GM18867 (cell line): ENCODE data around the gene HSP90AB1.

Experiments
- ATAC-seq: cut with Tn5 transposase; IDR thresholded peaks from one replicate; pipeline ENCODE4 v1.9.1; 2021; ENCODE audit warnings: mild to moderate bottlenecking, moderate library complexity; ENCODE audit not compliant: unreplicated experiment

HSP90AB1 gene

DNA sequence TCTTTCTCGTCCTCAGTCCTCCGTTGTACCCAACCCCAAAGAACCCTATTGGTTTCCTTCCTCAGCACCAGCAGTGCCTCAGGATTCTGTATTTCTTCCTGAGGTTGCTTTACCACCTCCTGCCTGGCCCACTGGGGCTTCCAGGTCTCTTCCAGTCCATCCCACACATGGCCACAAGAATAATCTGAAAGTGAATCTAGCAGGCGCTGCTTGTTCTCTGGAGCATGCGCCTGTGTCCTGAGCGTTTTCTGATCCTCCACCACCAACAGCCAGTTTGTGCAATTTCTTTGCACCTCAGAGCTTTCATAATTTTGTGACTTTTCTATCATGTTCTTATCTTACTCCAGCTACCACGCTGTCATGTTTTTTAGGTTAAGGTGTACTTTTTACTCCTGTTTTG lies 11.6 kb upstream of the HSP90AB1 start:
- no peak for ATAC-seq

DNA sequence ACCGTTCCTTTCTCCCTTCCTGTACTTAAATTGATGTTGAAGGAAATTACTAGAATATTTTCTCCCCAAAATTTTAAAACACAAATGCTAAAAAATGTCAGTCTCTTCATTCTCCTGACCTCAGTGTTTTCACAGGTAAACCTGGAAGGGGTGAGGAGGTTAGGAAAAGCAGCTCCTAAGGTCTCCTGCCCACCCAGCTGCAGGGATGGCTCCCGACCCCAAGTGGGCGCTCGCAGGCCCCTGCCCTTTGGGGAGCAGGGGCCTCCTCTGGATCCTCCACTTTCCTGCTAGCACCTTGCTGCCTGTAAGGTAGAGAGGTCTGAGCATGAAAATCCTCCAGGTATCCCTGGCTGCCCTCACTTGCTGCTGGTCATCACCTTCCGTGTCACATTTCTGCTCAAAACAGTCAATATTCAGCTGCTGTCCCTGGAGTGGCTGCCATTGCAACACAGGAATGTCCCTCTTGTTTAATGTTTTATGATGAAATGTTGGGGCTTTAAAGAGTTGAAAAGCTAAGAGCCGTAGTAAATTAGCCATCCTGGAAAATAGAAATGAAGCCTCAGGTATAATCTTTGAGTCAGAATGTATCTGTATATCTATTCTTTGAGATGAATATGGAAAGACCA lies 10.9 kb upstream of the HSP90AB1 start:
- no peak for ATAC-seq

- peak; percentile 54 for ATAC-seq
Observed at GRCh38 chr6:44237021-44237812, 9.7 kb upstream of the HSP90AB1 start.

DNA sequence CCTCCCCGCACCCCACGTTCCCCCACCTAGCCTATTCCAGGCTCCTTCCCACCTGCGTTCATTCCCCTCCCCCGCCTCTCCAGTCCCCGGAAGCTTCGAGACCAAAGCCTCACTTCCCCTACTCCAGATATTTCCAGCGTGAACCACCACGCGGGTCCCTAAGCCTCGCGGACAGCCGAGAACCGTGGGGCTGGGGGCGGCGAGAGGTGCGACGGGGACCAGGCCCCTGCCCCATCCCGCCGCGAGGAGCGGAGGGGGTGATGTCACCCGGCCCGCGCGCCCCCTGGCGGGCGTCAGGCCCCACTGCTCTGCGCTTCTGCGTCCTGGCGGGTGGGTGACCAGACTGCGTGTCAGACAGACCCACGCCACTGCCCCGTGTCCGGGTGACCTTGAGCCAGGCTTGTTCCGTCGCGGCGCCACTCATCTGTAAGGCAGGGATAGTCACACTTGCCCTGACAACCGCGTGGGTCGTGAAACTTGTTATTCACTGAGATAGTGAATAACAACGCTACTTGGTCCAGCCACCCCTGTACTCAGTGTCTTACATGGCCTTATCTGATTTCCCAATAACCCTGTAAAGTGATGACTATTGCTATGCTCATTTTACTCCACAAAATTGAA lies 9.0 kb upstream of the HSP90AB1 start:
- peak; percentile 80 for ATAC-seq

DNA sequence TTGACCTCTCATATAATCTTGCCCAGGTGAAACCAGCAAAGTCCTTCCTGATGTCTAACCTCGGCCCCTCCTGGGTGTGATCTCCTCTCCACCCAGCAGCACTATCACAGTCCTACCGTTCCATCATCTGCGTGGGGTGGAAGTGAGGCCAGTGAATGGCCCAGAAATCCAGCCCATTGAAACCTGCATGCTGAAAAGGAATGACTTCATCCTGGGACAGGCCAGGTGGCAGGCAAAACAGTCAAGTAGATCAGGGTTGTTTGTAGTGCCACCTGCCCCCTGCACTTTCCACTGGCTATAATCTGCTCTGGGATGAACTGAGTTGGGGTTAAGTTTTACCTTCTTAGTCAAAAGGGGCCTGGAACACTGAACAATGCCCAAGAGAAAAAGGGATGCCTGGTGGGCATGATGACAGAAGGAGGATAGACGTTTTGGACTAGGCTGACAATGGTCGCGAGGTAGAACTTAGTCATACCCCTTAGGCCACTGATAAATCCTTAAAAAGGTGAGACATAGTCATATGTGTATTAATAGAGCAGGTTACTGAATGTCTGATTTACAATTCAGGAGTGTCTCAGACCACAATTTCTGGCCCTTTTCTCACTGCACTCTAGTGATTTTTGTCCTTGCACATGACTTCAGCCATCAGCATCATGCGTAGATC lies 8.1 kb upstream of the HSP90AB1 start:
- ATAC-seq: no peak

DNA sequence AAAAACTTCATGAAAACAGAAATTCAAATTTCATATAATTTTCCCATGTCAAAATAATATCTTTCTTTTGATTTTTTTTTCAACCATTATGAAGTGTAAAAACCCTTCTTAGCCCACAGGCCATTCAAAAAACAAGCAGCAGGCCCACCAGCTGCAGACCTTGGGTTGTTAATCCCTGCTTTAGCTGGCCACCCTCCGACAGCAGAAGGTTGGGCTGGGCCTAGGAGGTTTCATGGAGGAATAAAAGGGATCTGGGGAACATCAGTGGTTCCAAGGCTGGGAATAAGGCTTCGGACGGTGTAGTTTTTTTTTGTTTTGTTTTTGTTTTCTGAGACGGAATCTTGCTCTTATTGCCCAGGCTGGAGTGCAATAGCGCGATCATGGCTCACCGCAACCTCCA lies 3.6 kb upstream of the HSP90AB1 start:
- no peak for ATAC-seq

DNA sequence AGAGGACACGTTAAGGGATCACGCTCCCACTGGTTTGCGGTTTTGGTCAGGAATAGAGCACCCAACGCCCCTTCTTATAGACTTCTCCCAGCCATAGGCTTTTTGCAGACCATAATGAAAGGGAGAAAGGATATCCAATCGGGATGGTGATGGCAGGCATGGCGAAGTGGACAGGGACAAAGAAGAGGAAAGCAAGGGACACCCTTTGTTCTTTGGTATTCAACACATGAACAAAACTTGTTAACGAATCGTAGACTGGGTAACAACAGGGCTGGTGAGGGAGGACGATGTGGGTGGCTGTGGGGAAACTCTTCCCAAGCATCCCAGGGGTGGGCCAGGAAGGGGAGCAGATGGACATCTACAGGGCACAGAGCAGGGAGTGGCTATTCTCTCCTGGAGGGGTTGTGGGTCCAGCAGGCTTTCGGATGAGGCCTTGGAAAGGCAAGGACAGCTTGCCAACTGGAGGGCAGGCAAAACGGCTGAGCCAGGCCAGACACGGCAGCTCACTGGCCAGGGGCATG lies 1.4 kb upstream of the HSP90AB1 start:
- no peak for ATAC-seq

GRCh38 chr6:44245912-44246662 lies 814 bp upstream of the HSP90AB1 start:
- peak; percentile 52 for ATAC-seq

GRCh38 chr6:44247338-44248302 lies 719 bp downstream of the HSP90AB1 start:
- ATAC-seq: peak; percentile 32

DNA sequence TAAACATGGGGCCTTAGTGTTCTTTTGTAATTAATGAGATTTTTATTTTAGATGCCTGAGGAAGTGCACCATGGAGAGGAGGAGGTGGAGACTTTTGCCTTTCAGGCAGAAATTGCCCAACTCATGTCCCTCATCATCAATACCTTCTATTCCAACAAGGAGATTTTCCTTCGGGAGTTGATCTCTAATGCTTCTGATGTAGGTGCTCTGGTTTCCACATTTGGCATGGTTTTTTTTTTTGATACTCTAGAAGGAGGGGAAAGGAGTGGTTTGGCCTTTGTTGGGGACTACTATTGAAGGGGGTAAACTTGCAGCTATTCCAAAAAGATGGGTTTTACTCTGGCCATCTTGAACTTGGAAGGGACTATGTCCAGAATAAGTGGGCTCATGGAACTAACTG lies 1.7 kb downstream of the HSP90AB1 start:
- ATAC-seq: no peak

DNA sequence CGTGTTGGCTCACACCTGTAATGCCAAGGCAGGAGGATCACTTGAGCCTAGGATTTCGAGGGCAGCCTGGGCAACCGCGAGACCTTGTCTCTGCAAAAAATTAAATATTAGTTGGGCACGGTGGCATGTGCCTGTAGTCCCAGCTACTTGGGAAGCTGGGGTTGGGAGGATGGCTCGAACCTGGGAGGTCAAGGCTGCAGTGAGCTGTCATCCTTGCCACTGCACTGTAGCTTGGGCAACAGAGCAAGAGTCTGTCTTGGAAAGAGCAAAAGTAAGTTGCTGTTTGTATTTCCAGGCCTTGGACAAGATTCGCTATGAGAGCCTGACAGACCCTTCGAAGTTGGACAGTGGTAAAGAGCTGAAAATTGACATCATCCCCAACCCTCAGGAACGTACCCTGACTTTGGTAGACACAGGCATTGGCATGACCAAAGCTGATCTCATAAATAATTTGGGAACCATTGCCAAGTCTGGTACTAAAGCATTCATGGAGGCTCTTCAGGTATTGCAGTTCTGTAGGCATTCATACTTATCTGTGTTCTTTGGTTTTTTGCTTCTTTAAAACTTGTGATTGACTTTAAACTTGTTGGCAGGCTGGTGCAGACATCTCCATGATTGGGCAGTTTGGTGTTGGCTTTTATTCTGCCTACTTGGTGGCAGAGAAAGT lies 2.3 kb downstream of the HSP90AB1 start:
- no peak for ATAC-seq

DNA sequence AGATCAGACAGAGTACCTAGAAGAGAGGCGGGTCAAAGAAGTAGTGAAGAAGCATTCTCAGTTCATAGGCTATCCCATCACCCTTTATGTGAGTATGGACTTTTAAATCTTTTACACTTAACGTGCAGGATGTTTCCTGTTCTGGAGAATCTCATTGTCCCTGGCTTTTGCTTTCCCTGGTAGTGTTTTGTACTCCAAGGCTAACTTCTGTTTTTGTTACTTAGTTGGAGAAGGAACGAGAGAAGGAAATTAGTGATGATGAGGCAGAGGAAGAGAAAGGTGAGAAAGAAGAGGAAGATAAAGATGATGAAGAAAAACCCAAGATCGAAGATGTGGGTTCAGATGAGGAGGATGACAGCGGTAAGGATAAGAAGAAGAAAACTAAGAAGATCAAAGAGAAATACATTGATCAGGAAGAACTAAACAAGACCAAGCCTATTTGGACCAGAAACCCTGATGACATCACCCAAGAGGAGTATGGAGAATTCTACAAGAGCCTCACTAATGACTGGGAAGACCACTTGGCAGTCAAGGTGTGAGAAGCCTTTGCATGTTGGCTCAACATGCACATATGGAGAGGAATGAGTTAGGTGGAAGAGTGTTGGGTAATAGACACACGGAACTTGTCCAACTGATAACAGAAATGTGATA lies 3.3 kb downstream of the HSP90AB1 start:
- no peak for ATAC-seq

DNA sequence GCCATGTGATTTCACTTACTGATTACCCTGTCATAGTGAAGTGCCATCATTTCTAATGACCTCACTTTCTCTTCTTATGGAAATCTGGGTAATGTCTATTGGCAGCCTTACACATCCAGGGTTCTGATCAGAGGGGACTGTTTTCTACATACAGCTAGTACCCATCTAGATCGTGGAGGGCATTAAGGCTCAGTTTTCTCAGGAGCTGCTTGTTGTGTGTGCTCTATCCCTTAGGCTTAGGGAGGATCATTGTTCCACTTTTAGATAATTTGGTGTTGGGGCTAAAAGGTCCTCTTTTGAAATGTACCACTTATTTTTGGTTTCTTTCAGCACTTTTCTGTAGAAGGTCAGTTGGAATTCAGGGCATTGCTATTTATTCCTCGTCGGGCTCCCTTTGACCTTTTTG lies 3.8 kb downstream of the HSP90AB1 start:
- ATAC-seq: no peak

- no peak for ATAC-seq
Observed at GRCh38 chr6:44251576-44252524, 4.9 kb downstream of the HSP90AB1 start.

- no peak for ATAC-seq
Observed at GRCh38 chr6:44253307-44254101, 6.6 kb downstream of the HSP90AB1 start.
